K562 (cell line): ENCODE data around the gene ZNF865. TPM values are rescaled to one million over a fixed set of nuclear protein-coding genes. Genes with fewer than 3 reads are reported as not detected.

Experiments used
- BRF1 ChIP-seq: IDR thresholded peaks from 3 replicates; pipeline ENCODE4 v1.6.1; 2011; ENCODE audit warnings: borderline replicate concordance, mild to moderate bottlenecking; ENCODE audit not compliant: insufficient read length; ENCODE audit errors: extremely low read depth
- ERF ChIP-seq: fragments of 450-650 bp; formaldehyde crosslinking; IDR thresholded peaks from 2 replicates; pipeline ENCODE4 v1.4.0; 2020; ENCODE audit warnings: mild to moderate bottlenecking, mixed read lengths
- NCOR1 ChIP-seq: fragments of 450-650 bp; IDR thresholded peaks from 2 replicates; pipeline ENCODE4 v1.6.1; 2016; ENCODE audit warnings: mild to moderate bottlenecking, moderate library complexity
- ZNF121 ChIP-seq: sonication (generic); formaldehyde crosslinking; conservative IDR thresholded peaks from 2 replicates; pipeline ENCODE4 v1.8.0; 2022; ENCODE audit warnings: missing genetic modification reagents
- ZNF507 ChIP-seq: conservative IDR thresholded peaks from 2 replicates; pipeline ENCODE4 v1.6.1; 2017; ENCODE audit warnings: missing genetic modification characterization, missing compliant biosample characterization
- ZNF695 ChIP-seq: fragments of 450-650 bp; formaldehyde crosslinking; IDR thresholded peaks from 2 replicates; pipeline ENCODE4 v1.4.0; 2020; ENCODE audit warnings: mild to moderate bottlenecking, moderate library complexity
- polyA plus RNA-seq, 8 experiments: library from polyadenylated mRNA; depleted of rRNA in 4 of 8; stranded (reverse) in 5 of 8; unstranded in 3 of 8; fragments of >200 nt; fragmentation: Nextera tagmentation in 2 of 8; fragmentation: Illumina TruSeq in 1 of 8; extraction: Ambion mirVana in 2 of 8; extraction: Trizol in 1 of 8; gene quantifications; 2 replicates each; pipeline versions ENCODE4 v1.2.1 to v1.2.3, GENCODE V29; 2011 to 2014; ENCODE audit warnings: inconsistent platforms in 1 of 8, missing spikeins in 1 of 8
- total RNA-seq, 7 experiments: library from RNA; depleted of rRNA in 6 of 7; stranded (reverse); fragments of >200 nt in 6 of 7; fragmentation: Illumina TruSeq in 2 of 7; extraction: Trizol in 2 of 7; gene quantifications; 2 replicates each; pipeline versions ENCODE4 v1.2.1 to v1.2.3, GENCODE V29; 2011 to 2021; ENCODE audit warnings: low replicate concordance in 1 of 7
- TF ChIP-seq, protein P1 (sequence below): sonication (generic); formaldehyde crosslinking; IDR thresholded peaks from 2 replicates; pipeline ENCODE4 v1.9.0; 2022; ENCODE audit warnings: mild to moderate bottlenecking, missing genetic modification reagents
- TF ChIP-seq, protein P2 (sequence below): sonication (generic); formaldehyde crosslinking; IDR thresholded peaks from 2 replicates; pipeline ENCODE4 v1.8.1; 2023; ENCODE audit warnings: mild to moderate bottlenecking, missing genetic modification reagents
- TF ChIP-seq, protein P3 (sequence below): sonication (generic); formaldehyde crosslinking; IDR thresholded peaks from 2 replicates; pipeline ENCODE4 v1.8.0; 2023; ENCODE audit warnings: missing genetic modification reagents, mild to moderate bottlenecking, borderline replicate concordance
- TF ChIP-seq, protein P4 (sequence below): fragments of 250-450 bp; sonication (Bioruptor Pico); IDR thresholded peaks from 2 replicates; pipeline ENCODE4 v1.4.0; 2020

ZNF865 gene
- total and polyA plus RNA-seq, 9 of the 15 experiments (the other 6 are each of a cell fraction or from before 2014, with no cell fraction given) = 0.40 to 18.8 (median 1.6) TPM; not detected in 2

DNA sequence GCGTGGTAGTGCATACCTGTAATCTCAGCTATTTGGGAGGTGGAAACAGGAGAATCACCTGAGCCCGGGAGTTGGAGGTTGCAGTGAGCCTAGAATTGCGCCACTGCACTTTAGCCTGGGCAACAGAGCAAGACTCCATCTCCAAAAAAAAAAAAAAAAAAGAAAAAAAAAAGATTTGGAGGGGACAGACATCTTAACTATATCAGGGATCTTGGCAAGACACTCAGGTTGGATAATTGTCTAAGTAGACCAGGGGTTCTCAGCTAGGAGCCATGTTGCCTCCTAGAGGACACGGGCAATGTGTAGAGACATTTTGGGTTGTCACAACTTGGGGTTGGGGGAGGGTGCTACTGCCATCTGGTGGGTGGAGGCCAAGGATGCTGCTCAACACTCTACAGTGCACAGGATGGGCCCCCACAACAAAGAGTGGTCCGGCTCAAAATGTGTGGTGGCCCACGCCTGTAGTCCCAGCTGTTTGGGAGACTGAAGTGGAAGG lies 33.5 kb downstream of the ZNF865 start (continued):
- TF ChIP-seq, protein P1, sequence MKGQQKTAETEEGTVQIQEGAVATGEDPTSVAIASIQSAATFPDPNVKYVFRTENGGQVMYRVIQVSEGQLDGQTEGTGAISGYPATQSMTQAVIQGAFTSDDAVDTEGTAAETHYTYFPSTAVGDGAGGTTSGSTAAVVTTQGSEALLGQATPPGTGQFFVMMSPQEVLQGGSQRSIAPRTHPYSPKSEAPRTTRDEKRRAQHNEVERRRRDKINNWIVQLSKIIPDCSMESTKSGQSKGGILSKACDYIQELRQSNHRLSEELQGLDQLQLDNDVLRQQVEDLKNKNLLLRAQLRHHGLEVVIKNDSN (CRISPR knock-in tag) = no peak
- TF ChIP-seq, protein P2, sequence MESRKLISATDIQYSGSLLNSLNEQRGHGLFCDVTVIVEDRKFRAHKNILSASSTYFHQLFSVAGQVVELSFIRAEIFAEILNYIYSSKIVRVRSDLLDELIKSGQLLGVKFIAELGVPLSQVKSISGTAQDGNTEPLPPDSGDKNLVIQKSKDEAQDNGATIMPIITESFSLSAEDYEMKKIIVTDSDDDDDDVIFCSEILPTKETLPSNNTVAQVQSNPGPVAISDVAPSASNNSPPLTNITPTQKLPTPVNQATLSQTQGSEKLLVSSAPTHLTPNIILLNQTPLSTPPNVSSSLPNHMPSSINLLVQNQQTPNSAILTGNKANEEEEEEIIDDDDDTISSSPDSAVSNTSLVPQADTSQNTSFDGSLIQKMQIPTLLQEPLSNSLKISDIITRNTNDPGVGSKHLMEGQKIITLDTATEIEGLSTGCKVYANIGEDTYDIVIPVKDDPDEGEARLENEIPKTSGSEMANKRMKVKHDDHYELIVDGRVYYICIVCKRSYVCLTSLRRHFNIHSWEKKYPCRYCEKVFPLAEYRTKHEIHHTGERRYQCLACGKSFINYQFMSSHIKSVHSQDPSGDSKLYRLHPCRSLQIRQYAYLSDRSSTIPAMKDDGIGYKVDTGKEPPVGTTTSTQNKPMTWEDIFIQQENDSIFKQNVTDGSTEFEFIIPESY (CRISPR knock-in tag) = peak; percentile 70; the same call in 1 of the 2 replicates
- TF ChIP-seq NCOR1 (no peak), ZNF695 (CRISPR knock-in tag) (no peak), ZNF507 (tag) (no peak), BRF1 (no peak), ERF (CRISPR knock-in tag) (0 out of 2 replicates have a peak, but pooled peaks have one; percentile 50), ZNF121 (CRISPR knock-in tag) (peak; percentile 77)
- TF ChIP-seq, protein P3, sequence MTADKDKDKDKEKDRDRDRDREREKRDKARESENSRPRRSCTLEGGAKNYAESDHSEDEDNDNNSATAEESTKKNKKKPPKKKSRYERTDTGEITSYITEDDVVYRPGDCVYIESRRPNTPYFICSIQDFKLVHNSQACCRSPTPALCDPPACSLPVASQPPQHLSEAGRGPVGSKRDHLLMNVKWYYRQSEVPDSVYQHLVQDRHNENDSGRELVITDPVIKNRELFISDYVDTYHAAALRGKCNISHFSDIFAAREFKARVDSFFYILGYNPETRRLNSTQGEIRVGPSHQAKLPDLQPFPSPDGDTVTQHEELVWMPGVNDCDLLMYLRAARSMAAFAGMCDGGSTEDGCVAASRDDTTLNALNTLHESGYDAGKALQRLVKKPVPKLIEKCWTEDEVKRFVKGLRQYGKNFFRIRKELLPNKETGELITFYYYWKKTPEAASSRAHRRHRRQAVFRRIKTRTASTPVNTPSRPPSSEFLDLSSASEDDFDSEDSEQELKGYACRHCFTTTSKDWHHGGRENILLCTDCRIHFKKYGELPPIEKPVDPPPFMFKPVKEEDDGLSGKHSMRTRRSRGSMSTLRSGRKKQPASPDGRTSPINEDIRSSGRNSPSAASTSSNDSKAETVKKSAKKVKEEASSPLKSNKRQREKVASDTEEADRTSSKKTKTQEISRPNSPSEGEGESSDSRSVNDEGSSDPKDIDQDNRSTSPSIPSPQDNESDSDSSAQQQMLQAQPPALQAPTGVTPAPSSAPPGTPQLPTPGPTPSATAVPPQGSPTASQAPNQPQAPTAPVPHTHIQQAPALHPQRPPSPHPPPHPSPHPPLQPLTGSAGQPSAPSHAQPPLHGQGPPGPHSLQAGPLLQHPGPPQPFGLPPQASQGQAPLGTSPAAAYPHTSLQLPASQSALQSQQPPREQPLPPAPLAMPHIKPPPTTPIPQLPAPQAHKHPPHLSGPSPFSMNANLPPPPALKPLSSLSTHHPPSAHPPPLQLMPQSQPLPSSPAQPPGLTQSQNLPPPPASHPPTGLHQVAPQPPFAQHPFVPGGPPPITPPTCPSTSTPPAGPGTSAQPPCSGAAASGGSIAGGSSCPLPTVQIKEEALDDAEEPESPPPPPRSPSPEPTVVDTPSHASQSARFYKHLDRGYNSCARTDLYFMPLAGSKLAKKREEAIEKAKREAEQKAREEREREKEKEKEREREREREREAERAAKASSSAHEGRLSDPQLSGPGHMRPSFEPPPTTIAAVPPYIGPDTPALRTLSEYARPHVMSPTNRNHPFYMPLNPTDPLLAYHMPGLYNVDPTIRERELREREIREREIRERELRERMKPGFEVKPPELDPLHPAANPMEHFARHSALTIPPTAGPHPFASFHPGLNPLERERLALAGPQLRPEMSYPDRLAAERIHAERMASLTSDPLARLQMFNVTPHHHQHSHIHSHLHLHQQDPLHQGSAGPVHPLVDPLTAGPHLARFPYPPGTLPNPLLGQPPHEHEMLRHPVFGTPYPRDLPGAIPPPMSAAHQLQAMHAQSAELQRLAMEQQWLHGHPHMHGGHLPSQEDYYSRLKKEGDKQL (CRISPR knock-in tag) = no peak
- TF ChIP-seq, protein P4, sequence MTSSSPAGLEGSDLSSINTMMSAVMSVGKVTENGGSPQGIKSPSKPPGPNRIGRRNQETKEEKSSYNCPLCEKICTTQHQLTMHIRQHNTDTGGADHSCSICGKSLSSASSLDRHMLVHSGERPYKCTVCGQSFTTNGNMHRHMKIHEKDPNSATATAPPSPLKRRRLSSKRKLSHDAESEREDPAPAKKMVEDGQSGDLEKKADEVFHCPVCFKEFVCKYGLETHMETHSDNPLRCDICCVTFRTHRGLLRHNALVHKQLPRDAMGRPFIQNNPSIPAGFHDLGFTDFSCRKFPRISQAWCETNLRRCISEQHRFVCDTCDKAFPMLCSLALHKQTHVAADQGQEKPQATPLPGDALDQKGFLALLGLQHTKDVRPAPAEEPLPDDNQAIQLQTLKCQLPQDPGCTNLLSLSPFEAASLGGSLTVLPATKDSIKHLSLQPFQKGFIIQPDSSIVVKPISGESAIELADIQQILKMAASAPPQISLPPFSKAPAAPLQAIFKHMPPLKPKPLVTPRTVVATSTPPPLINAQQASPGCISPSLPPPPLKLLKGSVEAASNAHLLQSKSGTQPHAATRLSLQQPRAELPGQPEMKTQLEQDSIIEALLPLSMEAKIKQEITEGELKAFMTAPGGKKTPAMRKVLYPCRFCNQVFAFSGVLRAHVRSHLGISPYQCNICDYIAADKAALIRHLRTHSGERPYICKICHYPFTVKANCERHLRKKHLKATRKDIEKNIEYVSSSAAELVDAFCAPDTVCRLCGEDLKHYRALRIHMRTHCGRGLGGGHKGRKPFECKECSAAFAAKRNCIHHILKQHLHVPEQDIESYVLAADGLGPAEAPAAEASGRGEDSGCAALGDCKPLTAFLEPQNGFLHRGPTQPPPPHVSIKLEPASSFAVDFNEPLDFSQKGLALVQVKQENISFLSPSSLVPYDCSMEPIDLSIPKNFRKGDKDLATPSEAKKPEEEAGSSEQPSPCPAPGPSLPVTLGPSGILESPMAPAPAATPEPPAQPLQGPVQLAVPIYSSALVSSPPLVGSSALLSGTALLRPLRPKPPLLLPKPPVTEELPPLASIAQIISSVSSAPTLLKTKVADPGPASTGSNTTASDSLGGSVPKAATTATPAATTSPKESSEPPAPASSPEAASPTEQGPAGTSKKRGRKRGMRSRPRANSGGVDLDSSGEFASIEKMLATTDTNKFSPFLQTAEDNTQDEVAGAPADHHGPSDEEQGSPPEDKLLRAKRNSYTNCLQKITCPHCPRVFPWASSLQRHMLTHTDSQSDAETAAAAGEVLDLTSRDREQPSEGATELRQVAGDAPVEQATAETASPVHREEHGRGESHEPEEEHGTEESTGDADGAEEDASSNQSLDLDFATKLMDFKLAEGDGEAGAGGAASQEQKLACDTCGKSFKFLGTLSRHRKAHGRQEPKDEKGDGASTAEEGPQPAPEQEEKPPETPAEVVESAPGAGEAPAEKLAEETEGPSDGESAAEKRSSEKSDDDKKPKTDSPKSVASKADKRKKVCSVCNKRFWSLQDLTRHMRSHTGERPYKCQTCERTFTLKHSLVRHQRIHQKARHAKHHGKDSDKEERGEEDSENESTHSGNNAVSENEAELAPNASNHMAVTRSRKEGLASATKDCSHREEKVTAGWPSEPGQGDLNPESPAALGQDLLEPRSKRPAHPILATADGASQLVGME (CRISPR knock-in tag) = no peak
